ENCODE data around the gene NID1.

GRCh38 chr1:235992868-235993267 lies 72.0 kb downstream of the NID1 start:
- TF ChIP-seq CTCF (IDR thresholded peaks at IDR 0.05) (no peak), POLR2A (IDR thresholded peaks at IDR 0.05) (no peak)
